SH-SY5Y (cell line): ENCODE measurements around the gene USP47.

Experiments used
- GATA2 ChIP-seq: IDR thresholded peaks from 2 replicates; pipeline ENCODE4 v1.6.1; 2011; ENCODE audit warnings: mild to moderate bottlenecking, low read depth, low read length
- GATA3 ChIP-seq: IDR thresholded peaks from 2 replicates; pipeline ENCODE4 v1.6.1; 2011; ENCODE audit warnings: low read depth, mild to moderate bottlenecking, low read length, moderate library complexity

DNA sequence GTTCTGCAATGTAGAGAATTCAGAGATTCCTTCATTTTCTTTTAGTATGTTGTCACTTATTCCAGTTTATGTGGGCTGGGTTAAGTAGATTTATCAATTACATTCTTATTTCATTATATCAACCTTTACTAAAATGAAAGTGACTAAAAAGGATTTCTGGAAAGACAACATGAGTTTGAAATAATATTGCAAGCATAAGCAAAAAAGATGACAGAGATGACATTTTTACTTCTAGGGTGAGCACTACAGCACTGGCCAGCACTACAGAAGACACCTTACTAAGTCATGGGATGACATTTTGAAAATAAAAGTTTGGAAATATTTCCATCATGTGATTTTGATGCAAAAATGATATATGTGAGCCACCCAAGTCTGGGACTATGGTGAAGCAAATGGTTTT lies 2.1 kb upstream of the USP47 start:
- TF ChIP-seq GATA3 (no peak), GATA2 (no peak)
